Astrocyte (in vitro differentiated cells and primary cell): ENCODE data around the gene RUSF1. TPM values are rescaled to one million over a fixed set of nuclear protein-coding genes. Genes with fewer than 3 reads are reported as not detected.
A peak's percentile ranks its signal among the peaks of the same experiment; 100 is the strongest.

ENCODE experiments used
- DNase-seq: peaks from one replicate; pipeline ENCODE4 v3.0.0-alpha.2; 2010; ENCODE audit warnings: low read depth
- FAIRE-seq: peaks from 2 replicates; lab custom pipeline; 2011; peaks lifted over from hg19 to GRCh38; lab: Jason Lieb, UNC
- H2AFZ ChIP-seq: 2 replicates; pipeline ENCODE4 v1.6.0; 2012; ENCODE audit warnings: low read depth, low read length, inconsistent platforms
- H3K27ac ChIP-seq: 2 replicates; pipeline ENCODE4 v1.5.1; 2011; ENCODE audit warnings: low read depth, low read length, inconsistent platforms
- H3K27me3 ChIP-seq: 2 replicates; pipeline ENCODE4 v1.6.0; 2011; ENCODE audit warnings: low read length, inconsistent platforms; ENCODE audit not compliant: insufficient read depth
- H3K36me3 ChIP-seq: 2 replicates; pipeline ENCODE4 v1.5.1; 2011; ENCODE audit warnings: low read length, inconsistent platforms; ENCODE audit not compliant: insufficient read depth
- H3K4me1 ChIP-seq: 2 replicates; pipeline ENCODE4 v1.5.1; 2011; ENCODE audit warnings: low read length, inconsistent platforms; ENCODE audit not compliant: insufficient read depth
- H3K4me2 ChIP-seq: 2 replicates; pipeline ENCODE4 v1.6.0; 2012; ENCODE audit warnings: low read length, inconsistent platforms
- H3K4me3 ChIP-seq: 2 replicates; pipeline ENCODE4 v1.5.1; 2011; ENCODE audit warnings: low read depth, mild to moderate bottlenecking, low read length, inconsistent platforms; ENCODE audit not compliant: insufficient read depth
- H3K79me2 ChIP-seq: 2 replicates; pipeline ENCODE4 v1.6.0; 2012; ENCODE audit warnings: mild to moderate bottlenecking, low read length, inconsistent platforms; ENCODE audit not compliant: insufficient read depth
- H3K9ac ChIP-seq: 2 replicates; pipeline ENCODE4 v1.6.0; 2012; ENCODE audit warnings: mild to moderate bottlenecking, low read length, inconsistent platforms
- H3K9me3 ChIP-seq: 2 replicates; pipeline ENCODE4 v1.5.1; 2012; ENCODE audit warnings: low read depth, mild to moderate bottlenecking, low read length, inconsistent platforms; ENCODE audit not compliant: insufficient read depth
- H4K20me1 ChIP-seq: 2 replicates; pipeline ENCODE4 v1.6.0; 2012; ENCODE audit warnings: low read length, inconsistent platforms; ENCODE audit not compliant: insufficient read depth
- H3K27ac Mint-ChIP-seq: one replicate; pipeline ENCODE4 v1.8.0; 2021; ENCODE audit warnings: mild to moderate bottlenecking, mixed read lengths; ENCODE audit not compliant: unreplicated experiment
- H3K27me3 Mint-ChIP-seq: one replicate; pipeline ENCODE4 v1.8.0; 2021; ENCODE audit warnings: low read depth, mixed read lengths; ENCODE audit not compliant: unreplicated experiment
- H3K36me3 Mint-ChIP-seq: one replicate; pipeline ENCODE4 v1.8.0; 2021; ENCODE audit warnings: low read depth, mixed read lengths; ENCODE audit not compliant: unreplicated experiment
- H3K4me1 Mint-ChIP-seq: one replicate; pipeline ENCODE4 v1.8.0; 2021; ENCODE audit warnings: low read depth, mixed read lengths; ENCODE audit not compliant: unreplicated experiment
- H3K4me3 Mint-ChIP-seq: one replicate; pipeline ENCODE4 v1.8.0; 2021; ENCODE audit warnings: mild to moderate bottlenecking, moderate library complexity, mixed read lengths; ENCODE audit not compliant: unreplicated experiment
- H3K9me3 Mint-ChIP-seq: one replicate; pipeline ENCODE4 v1.8.0; 2021; ENCODE audit warnings: mild to moderate bottlenecking, mixed read lengths; ENCODE audit not compliant: unreplicated experiment
- CTCF ChIP-seq: IDR thresholded peaks from 2 replicates; pipeline ENCODE4 v1.5.1; 2011; ENCODE audit warnings: low read depth, mild to moderate bottlenecking, inconsistent platforms, low read length, moderate library complexity; ENCODE audit not compliant: insufficient read depth
- EZH2 ChIP-seq: IDR thresholded peaks from 2 replicates; pipeline ENCODE4 v1.6.1; 2012; ENCODE audit warnings: mild to moderate bottlenecking, low read length, inconsistent platforms; ENCODE audit not compliant: insufficient read depth
- total RNA-seq: library from RNA; stranded (reverse); gene quantifications from 2 replicates; pipeline ENCODE4 v1.2.1, GENCODE V29; 2021

RUSF1 gene
- total RNA-seq, 1 donor from 2014 or later, result 33.9 TPM

DNA sequence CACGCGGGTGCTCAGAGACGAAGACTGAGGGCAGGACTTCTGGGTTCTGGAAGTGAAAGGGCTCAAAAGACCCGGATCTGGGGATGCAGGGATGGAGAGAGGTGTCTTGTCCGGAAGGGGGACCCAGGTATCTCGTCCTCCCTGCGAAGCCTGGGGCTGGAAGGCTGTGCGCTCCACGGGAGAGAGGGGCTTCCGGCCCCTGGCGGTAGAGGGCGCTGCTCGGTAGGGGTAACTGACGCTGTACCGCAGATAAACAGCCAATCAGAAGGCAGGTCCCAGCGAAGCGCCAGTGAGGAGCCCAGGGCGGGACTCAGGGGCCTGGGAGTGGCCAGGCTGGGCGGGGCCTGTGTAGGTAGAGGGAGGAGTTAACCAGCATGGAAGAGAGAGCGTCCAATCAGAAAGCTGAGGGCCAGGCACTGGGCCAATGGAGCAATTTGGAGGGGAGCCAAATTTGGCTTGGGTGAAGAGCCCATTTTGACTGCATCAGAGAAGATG, 35.4 kb downstream of the RUSF1 start:
- Histone ChIP-seq H3K27ac (peak overlapping the region; percentile 80), H3K9me3 (peaks cover 4% of the 10 kb centered on the region), H3K9ac (peak overlapping the region; percentile 95), H4K20me1 (peaks cover 50% of the 10 kb centered on the region), H3K4me2 (peak overlapping the region; percentile 89), H3K36me3 (peaks cover 16% of the 10 kb centered on the region), H3K4me1 (peaks cover 38% of the 10 kb centered on the region), H3K79me2 (peaks cover 55% of the 10 kb centered on the region), H3K27me3 (no peaks in the 10 kb centered on the region), H2AFZ (peak overlapping the region; percentile 65), H3K4me3 (peak overlapping the region; percentile 95)
- H3K4me3 Mint-ChIP-seq, result peak overlapping the region; percentile 93
- H3K4me1 Mint-ChIP-seq, result peaks cover 22% of the 10 kb centered on the region
- FAIRE-seq (peak; percentile 93), DNase-seq (peak; percentile 85)
- no peaks in the 10 kb centered on the region for H3K9me3 Mint-ChIP-seq
- TF ChIP-seq EZH2, result no peak
- peak; percentile 55 for TF ChIP-seq CTCF
- H3K36me3 Mint-ChIP-seq, result peaks cover 28% of the 10 kb centered on the region
- H3K27ac Mint-ChIP-seq, result peak overlapping the region; percentile 94
- no peaks in the 10 kb centered on the region for H3K27me3 Mint-ChIP-seq

DNA sequence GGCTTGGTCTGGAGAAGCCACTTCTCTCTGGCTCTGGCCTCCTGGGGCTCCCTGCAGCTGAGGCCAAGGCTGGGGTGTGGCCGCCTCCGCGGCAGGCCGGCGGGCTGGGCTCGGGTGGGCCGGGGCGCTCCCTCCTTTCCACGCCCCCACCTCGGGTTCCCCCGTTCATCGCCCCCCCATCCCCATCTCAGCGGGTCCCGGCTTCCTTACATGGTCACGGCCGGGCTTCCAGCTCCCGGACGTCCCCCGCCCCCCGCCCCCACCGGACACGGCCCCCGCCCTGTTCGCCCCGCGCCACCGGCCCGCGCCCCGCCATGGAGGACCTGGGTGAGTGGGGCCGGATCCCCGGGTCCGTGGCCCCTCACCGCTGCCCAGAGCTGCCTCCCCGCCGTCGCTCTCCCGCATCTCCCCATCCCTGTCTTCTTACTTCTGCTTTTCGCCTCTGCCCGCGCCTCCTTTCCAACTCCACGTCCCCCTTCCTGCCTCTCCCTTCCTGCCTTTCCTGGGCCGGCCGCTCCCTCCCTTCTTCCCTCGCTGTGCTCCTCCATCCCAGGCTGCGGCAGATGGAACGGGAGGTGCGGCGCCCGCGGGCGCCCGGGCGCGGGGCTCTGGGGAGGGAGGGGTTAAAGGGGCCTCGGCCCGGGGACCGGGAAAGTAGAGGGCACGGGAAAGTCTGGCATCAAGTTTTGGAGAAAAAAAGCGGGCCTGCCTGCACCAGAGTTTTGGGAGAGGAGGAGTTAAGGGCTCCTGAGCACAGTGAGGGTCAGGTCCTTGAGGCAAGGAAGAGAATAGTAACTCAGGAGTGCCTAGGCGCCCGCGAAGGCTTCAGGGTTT, 36.1 kb downstream of the RUSF1 start, which contains the start of gene TGFB1I1:
Gene TGFB1I1, plus strand, starts transcription at position 278 of the 834 bp plus-strand sequence. Its CDS starts 37 bp downstream, at position 315.
- H3K27me3 ChIP-seq, result no peaks in the 10 kb centered on the region
- H3K4me2 ChIP-seq, result peak within 1 kb of the TSS; percentile 92
- H3K9me3 ChIP-seq, result peaks cover 4% of the 10 kb centered on the region
- peak within 1 kb of the TSS; percentile 80 for H3K27ac ChIP-seq
- no peaks in the 10 kb centered on the region for H3K27me3 Mint-ChIP-seq
- DNase-seq (peak; percentile 71), FAIRE-seq (no peak)
- H3K79me2 ChIP-seq, result peaks cover 55% of the 10 kb centered on the region
- peak within 1 kb of the TSS; percentile 94 for H3K27ac Mint-ChIP-seq
- TF ChIP-seq CTCF (no peak), EZH2 (no peak)
- peaks cover 42% of the 10 kb centered on the region for H3K4me1 ChIP-seq
- no peaks in the 10 kb centered on the region for H3K9me3 Mint-ChIP-seq
- peak within 1 kb of the TSS; percentile 95 for H3K4me3 ChIP-seq
- H3K4me3 Mint-ChIP-seq, result peak within 1 kb of the TSS; percentile 93
- peak within 1 kb of the TSS; percentile 65 for H2AFZ ChIP-seq
- H3K9ac ChIP-seq, result peak within 1 kb of the TSS; percentile 95
- H4K20me1 ChIP-seq, result peaks cover 44% of the 10 kb centered on the region
- H3K36me3 ChIP-seq, result peaks cover 14% of the 10 kb centered on the region
- peaks cover 20% of the 10 kb centered on the region for H3K4me1 Mint-ChIP-seq
- peaks cover 27% of the 10 kb centered on the region for H3K36me3 Mint-ChIP-seq
